Measurements from ENCODE around the gene FAAH2.
"Not testable (repeated sequence)": the region's sequence is repeated elsewhere in the genome, so short reads cannot be mapped to it uniquely, and the experiment has no call there.

DNA sequence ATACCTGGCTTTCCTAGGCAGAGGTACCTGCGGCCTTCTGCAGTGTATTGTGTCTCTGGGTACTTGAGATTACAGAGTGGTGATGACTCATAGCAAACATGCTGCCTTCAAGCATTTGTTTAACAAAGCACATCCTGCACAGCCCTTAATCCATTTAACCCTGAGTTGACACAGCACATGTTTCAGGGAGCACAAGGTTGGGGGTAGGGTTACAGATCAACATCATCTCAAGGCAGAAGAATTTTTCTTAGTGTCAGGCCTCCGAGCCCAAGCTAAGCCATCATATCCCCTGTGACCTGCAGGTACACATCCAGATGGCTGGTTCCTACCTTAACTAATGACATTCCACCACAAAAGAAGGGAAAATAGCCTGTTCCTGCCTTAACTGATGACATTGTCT lies 49.3 kb downstream of the FAAH2 start:
- TF ChIP-seq, protein P1, sequence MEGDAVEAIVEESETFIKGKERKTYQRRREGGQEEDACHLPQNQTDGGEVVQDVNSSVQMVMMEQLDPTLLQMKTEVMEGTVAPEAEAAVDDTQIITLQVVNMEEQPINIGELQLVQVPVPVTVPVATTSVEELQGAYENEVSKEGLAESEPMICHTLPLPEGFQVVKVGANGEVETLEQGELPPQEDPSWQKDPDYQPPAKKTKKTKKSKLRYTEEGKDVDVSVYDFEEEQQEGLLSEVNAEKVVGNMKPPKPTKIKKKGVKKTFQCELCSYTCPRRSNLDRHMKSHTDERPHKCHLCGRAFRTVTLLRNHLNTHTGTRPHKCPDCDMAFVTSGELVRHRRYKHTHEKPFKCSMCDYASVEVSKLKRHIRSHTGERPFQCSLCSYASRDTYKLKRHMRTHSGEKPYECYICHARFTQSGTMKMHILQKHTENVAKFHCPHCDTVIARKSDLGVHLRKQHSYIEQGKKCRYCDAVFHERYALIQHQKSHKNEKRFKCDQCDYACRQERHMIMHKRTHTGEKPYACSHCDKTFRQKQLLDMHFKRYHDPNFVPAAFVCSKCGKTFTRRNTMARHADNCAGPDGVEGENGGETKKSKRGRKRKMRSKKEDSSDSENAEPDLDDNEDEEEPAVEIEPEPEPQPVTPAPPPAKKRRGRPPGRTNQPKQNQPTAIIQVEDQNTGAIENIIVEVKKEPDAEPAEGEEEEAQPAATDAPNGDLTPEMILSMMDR (IDR thresholded peaks at IDR 0.05) = not testable (repeated sequence)
- not testable (repeated sequence) for TF ChIP-seq POLR2A (IDR thresholded peaks at IDR 0.05)

All from tibial nerve (tissue), 3 donors.